IMR-90 (cell line): ENCODE measurements around the gene ZNF219. TPM values are rescaled to one million over a fixed set of nuclear protein-coding genes. Genes with fewer than 3 reads are reported as not detected.

ENCODE experiments used
- ATAC-seq: fragments of 200-7000 bp; cut with Tn5 transposase; 2 replicates; pipeline ENCODE4 v1.9.1; 2020; ENCODE audit warnings: low read depth, mild to moderate bottlenecking, moderate library complexity
- BruUV-seq: library from RNA; stranded (reverse); fragments of 400-500 nt; replicated peaks from 2 replicates; lab custom pipeline; 2021; lab: Mats Ljungman, UMichigan
- CTCF ChIA-PET: fragments of 300-600 bp; formaldehyde crosslinking; extraction: SDS; loops from one replicate; lab custom pipeline; 2021; ENCODE audit warnings: antibody characterized with exemption; lab: Yijun Ruan, JAX
- POLR2A ChIA-PET: fragments of 300-600 bp; sonication (Branson Sonifier 250); formaldehyde crosslinking; loops from one replicate; lab custom pipeline; 2022; ENCODE audit warnings: antibody characterized with exemption; ENCODE audit not compliant: unreplicated experiment; lab: Charles Lee
- DNase-seq: peaks from one replicate; pipeline ENCODE4 v3.0.0; 2013
- H2AFZ ChIP-seq: replicated peaks from 2 replicates; pipeline ENCODE3; 2013; ENCODE audit warnings: low read length, mild to moderate bottlenecking; ENCODE audit not compliant: poor library complexity
- H2AK5ac ChIP-seq: 2 replicates; pipeline ENCODE4 v1.6.1; 2013; ENCODE audit warnings: low read depth, low read length, inconsistent platforms
- H2AK9ac ChIP-seq: replicated peaks from 2 replicates; pipeline ENCODE3; 2013; ENCODE audit warnings: mild to moderate bottlenecking, low read depth, low read length, moderate library complexity; ENCODE audit not compliant: poor library complexity
- H2BK120ac ChIP-seq: 2 replicates; pipeline ENCODE4 v1.6.1; 2013; ENCODE audit warnings: low read depth, low read length, inconsistent platforms
- H2BK15ac ChIP-seq: 3 replicates; pipeline ENCODE4 v1.6.1; 2013; ENCODE audit warnings: low read depth, low read length, inconsistent platforms
- H2BK20ac ChIP-seq: 2 replicates; pipeline ENCODE4 v1.6.1; 2013; ENCODE audit warnings: low read depth, mild to moderate bottlenecking, inconsistent platforms, low read length, moderate library complexity
- H2BK5ac ChIP-seq: 2 replicates; pipeline ENCODE4 v1.6.1; 2013; ENCODE audit warnings: mild to moderate bottlenecking, low read depth, low read length, inconsistent platforms; ENCODE audit not compliant: poor library complexity, severe bottlenecking
- H3K14ac ChIP-seq: replicated peaks from 2 replicates; pipeline ENCODE4 v1.6.1; 2013; ENCODE audit warnings: low read depth, low read length, inconsistent platforms
- H3K18ac ChIP-seq: 2 replicates; pipeline ENCODE4 v1.6.1; 2013; ENCODE audit warnings: low read depth, low read length, control low read depth
- H3K23ac ChIP-seq: 2 replicates; pipeline ENCODE4 v1.6.1; 2013; ENCODE audit warnings: low read depth, low read length, inconsistent platforms
- H3K27ac ChIP-seq: 2 replicates; pipeline ENCODE4 v1.5.1; 2013; ENCODE audit warnings: mild to moderate bottlenecking, control low read depth, low read length; ENCODE audit not compliant: insufficient read depth
- H3K27me3 ChIP-seq: 2 replicates; pipeline ENCODE4 v1.6.1; 2013; ENCODE audit warnings: low read length; ENCODE audit not compliant: control insufficient read depth, insufficient read depth
- H3K36me3 ChIP-seq: 2 replicates; pipeline ENCODE4 v1.6.1; 2013; ENCODE audit warnings: low read length, mixed read lengths; ENCODE audit not compliant: control insufficient read depth, insufficient read depth
- H3K4ac ChIP-seq: 2 replicates; pipeline ENCODE4 v1.6.1; 2013; ENCODE audit warnings: low read depth, low read length, inconsistent platforms
- H3K4me1 ChIP-seq: 2 replicates; pipeline ENCODE4 v1.6.1; 2013; ENCODE audit warnings: low read length, mixed read lengths; ENCODE audit not compliant: control insufficient read depth, insufficient read depth
- H3K4me2 ChIP-seq: 2 replicates; pipeline ENCODE4 v1.6.1; 2013; ENCODE audit warnings: low read depth, mild to moderate bottlenecking, control low read depth, low read length, moderate library complexity
- H3K4me3 ChIP-seq: 2 replicates; pipeline ENCODE4 v1.5.1; 2013; ENCODE audit warnings: low read depth, mild to moderate bottlenecking, control low read depth, low read length, moderate library complexity; ENCODE audit not compliant: insufficient read depth
- H3K56ac ChIP-seq: 2 replicates; pipeline ENCODE4 v1.6.1; 2013; ENCODE audit warnings: low read length, inconsistent platforms; ENCODE audit not compliant: insufficient read depth; ENCODE audit errors: extremely low read depth
- H3K79me1 ChIP-seq, 2 experiments: 2 replicates each; pipeline ENCODE4 v1.6.1; 2013; ENCODE audit warnings: low read length in 2 of 2, inconsistent platforms in 1 of 2, low read depth in 1 of 2
- H3K9ac ChIP-seq: 2 replicates; pipeline ENCODE4 v1.6.1; 2013; ENCODE audit warnings: low read depth, low read length, control low read depth
- H3K9me1 ChIP-seq: 2 replicates; pipeline ENCODE4 v1.6.1; 2013; ENCODE audit warnings: low read length, inconsistent platforms; ENCODE audit not compliant: insufficient read depth
- H3K9me3 ChIP-seq: 2 replicates; pipeline ENCODE4 v1.6.1; 2013; ENCODE audit warnings: low read length; ENCODE audit not compliant: control insufficient read depth, insufficient read depth
- H4K20me1 ChIP-seq: 2 replicates; pipeline ENCODE4 v1.6.1; 2013; ENCODE audit warnings: low read length, inconsistent platforms; ENCODE audit not compliant: insufficient read depth
- H4K5ac ChIP-seq: 2 replicates; pipeline ENCODE4 v1.6.1; 2013; ENCODE audit warnings: mild to moderate bottlenecking, low read depth, low read length, control low read depth
- H4K8ac ChIP-seq, 2 experiments: 2 replicates each; pipeline ENCODE4 v1.6.1; 2013; ENCODE audit warnings: low read depth in 2 of 2, low read length in 2 of 2, control low read depth in 1 of 2, inconsistent platforms in 1 of 2
- H4K91ac ChIP-seq: 2 replicates; pipeline ENCODE4 v1.6.1; 2013; ENCODE audit warnings: low read depth, low read length, inconsistent platforms; ENCODE audit not compliant: insufficient read depth
- BHLHE40 ChIP-seq: fragments of 150-350 bp; IDR thresholded peaks from 2 replicates; pipeline ENCODE4 v1.6.1; 2016; ENCODE audit warnings: mild to moderate bottlenecking, low read depth, low read length
- CEBPB ChIP-seq: IDR thresholded peaks from 2 replicates; pipeline ENCODE4 v1.6.1; 2012; ENCODE audit warnings: low read depth, low read length, improper control_type of control experiment
- CHD1 ChIP-seq: IDR thresholded peaks from 2 replicates; pipeline ENCODE4 v1.6.1; 2012; ENCODE audit warnings: low read depth, low read length, improper control_type of control experiment
- CTCF ChIP-seq: conservative IDR thresholded peaks from 2 replicates; pipeline ENCODE4 v1.5.1; 2012; ENCODE audit warnings: mild to moderate bottlenecking, low read depth, low read length, improper control_type of control experiment
- ELK1 ChIP-seq: fragments of 150-350 bp; IDR thresholded peaks from 2 replicates; pipeline ENCODE4 v1.6.1; 2016; ENCODE audit warnings: low read depth, mild to moderate bottlenecking, low read length, moderate library complexity, borderline replicate concordance
- FOS ChIP-seq: fragments of 150-350 bp; IDR thresholded peaks from 2 replicates; pipeline ENCODE4 v1.6.1; 2016; ENCODE audit warnings: low read depth, low read length
- MAFK ChIP-seq: IDR thresholded peaks from 2 replicates; pipeline ENCODE4 v1.6.1; 2012; ENCODE audit warnings: low read depth, low read length, improper control_type of control experiment
- MAZ ChIP-seq: IDR thresholded peaks from 2 replicates; pipeline ENCODE4 v1.6.1; 2012; ENCODE audit warnings: low read depth, mild to moderate bottlenecking, low read length, improper control_type of control experiment, moderate library complexity, borderline replicate concordance
- MXI1 ChIP-seq: IDR thresholded peaks from 2 replicates; pipeline ENCODE4 v1.6.1; 2012; ENCODE audit warnings: low read depth, mild to moderate bottlenecking, low read length, moderate library complexity, borderline replicate concordance
- NFE2L2 ChIP-seq: fragments of 150-350 bp; IDR thresholded peaks from 2 replicates; pipeline ENCODE4 v1.6.1; 2016; ENCODE audit warnings: low read depth, mild to moderate bottlenecking, low read length
- POLR2A ChIP-seq: IDR thresholded peaks from 2 replicates; pipeline ENCODE4 v1.6.1; 2012; ENCODE audit warnings: mild to moderate bottlenecking, low read depth, low read length
- RAD21 ChIP-seq: IDR thresholded peaks from 2 replicates; pipeline ENCODE4 v1.6.1; 2012; ENCODE audit warnings: low read length, improper control_type of control experiment
- RCOR1 ChIP-seq: IDR thresholded peaks from 2 replicates; pipeline ENCODE4 v1.6.1; 2012; ENCODE audit warnings: mild to moderate bottlenecking, low read length, improper control_type of control experiment; ENCODE audit not compliant: insufficient replicate concordance
- RFX5 ChIP-seq: IDR thresholded peaks from 2 replicates; pipeline ENCODE4 v1.8.0; 2012; ENCODE audit warnings: low read depth, mild to moderate bottlenecking, low read length, moderate library complexity
- SMC3 ChIP-seq: fragments of 150-350 bp; IDR thresholded peaks from 2 replicates; pipeline ENCODE4 v1.6.1; 2016; ENCODE audit warnings: low read depth, mild to moderate bottlenecking, antibody characterized with exemption, low read length, moderate library complexity
- USF2 ChIP-seq: fragments of 150-350 bp; IDR thresholded peaks from 2 replicates; pipeline ENCODE4 v1.6.1; 2017; ENCODE audit warnings: mild to moderate bottlenecking, antibody characterized with exemption, low read length, low read depth
- WGBS, 2 experiments: methylation state at CpG; one replicate each; pipeline versions ENCODE4 v1.1.5 to v1.1.7; 2013; ENCODE audit warnings: missing lambda C conversion rate in 2 of 2; ENCODE audit not compliant: insufficient read length in 1 of 2; ENCODE audit errors: extremely low coverage in 2 of 2; 5-methylcytosine and 5-hydroxymethylcytosine counted together
- dilution Hi-C: fragments of 300-500 bp; cut with HindIII; formaldehyde crosslinking; loops from one replicate; pipeline ENCODE4 v1.14.3; 2018; ENCODE audit warnings: low sequenced_read_pairs; ENCODE audit not compliant: unreplicated experiment
- in situ Hi-C: fragments of 300-500 bp; cut with MboI; formaldehyde crosslinking; loops from 3 replicates; pipeline ENCODE4 v1.14.3; 2019; ENCODE audit warnings: low sequenced_read_pairs, inconsistent platforms, mixed read lengths
- intact Hi-C: fragments of 100-400 bp; cut with micrococcal nuclease; formaldehyde crosslinking; loops from 2 replicates; pipeline ENCODE4 v1.10.0; 2022
- polyA plus RNA-seq, 3 experiments: library from polyadenylated mRNA; depleted of rRNA; stranded (reverse); fragments of >200 nt; gene quantifications; 2 replicates each; pipeline ENCODE4 v1.2.3, GENCODE V29; 2012; ENCODE audit warnings: low replicate concordance in 1 of 3
- total RNA-seq: library from RNA; depleted of rRNA; stranded (reverse); fragments of >200 nt; gene quantifications from 2 replicates; pipeline ENCODE4 v1.2.3, GENCODE V29; 2012

ZNF219 gene
- total and polyA plus RNA-seq, 2 of the 4 experiments (the other 2 are of a cell fraction): 0.90 to 3.8 TPM

GRCh38 chr14:21078287-21078686 lies 20.2 kb downstream of the ZNF219 start:
- Histone ChIP-seq H3K9ac (no peak overlapping the region), H2BK5ac (no peak overlapping the region), H3K56ac (no peak overlapping the region), H4K8ac (no peak overlapping the region), H2AK9ac (no peak overlapping the region), H3K9me1 (no peaks in the 10 kb centered on the region; the same call in 1 of the 2 replicates), H2AK5ac (no peak overlapping the region), H3K27me3 (no peaks in the 10 kb centered on the region), H3K14ac (no peak overlapping the region), H4K91ac (no peak overlapping the region), H3K9me3 (no peaks in the 10 kb centered on the region), H3K4me2 (no peak overlapping the region), H3K79me1 (peaks cover 22 to 31% of the 10 kb centered on the region in 2 experiments), H2BK20ac (no peak overlapping the region), H2BK15ac (no peak overlapping the region), H3K4me1 (no peaks in the 10 kb centered on the region), H3K23ac (no peak overlapping the region), H3K27ac (no peak overlapping the region), H3K36me3 (peaks cover 92% of the 10 kb centered on the region), H4K20me1 (0 out of 2 replicates have a peak, but pooled peaks cover under 1% of the 10 kb centered on the region), H3K18ac (no peak overlapping the region), H3K4me3 (no peak overlapping the region), H2BK120ac (no peak overlapping the region), H3K4ac (no peak overlapping the region), H2AFZ (no peak overlapping the region), H4K5ac (no peak overlapping the region)
- dilution Hi-C loops (no loop called here), intact Hi-C loops (no loop called here), in situ Hi-C loops (loop anchor here (25.0 kb wide), 2 partner anchors 616 to 741 kb away; partner anchors contain the start of genes APEX1, CCNB1IP1, OSGEP and PARP2)
- WGBS, 2 experiments: no CpG with 5 or more reads among the region's 5 CpGs
- DNase-seq (no peak), ATAC-seq (no peak)
- BruUV-seq: no TSS peak
- ChIA-PET POLR2A (no interaction called here), CTCF (no interaction called here)
- TF ChIP-seq RAD21: no peak
- no peak for TF ChIP-seq BHLHE40
- no peak for TF ChIP-seq MAZ
- TF ChIP-seq MAFK: no peak
- TF ChIP-seq FOS: no peak
- TF ChIP-seq MXI1: no peak
- TF ChIP-seq RCOR1: no peak
- TF ChIP-seq CHD1: no peak
- no peak for TF ChIP-seq NFE2L2
- TF ChIP-seq CEBPB: no peak
- no peak for TF ChIP-seq USF2
- no peak for TF ChIP-seq ELK1
- no peak for TF ChIP-seq CTCF
- no peak for TF ChIP-seq RFX5
- no peak for TF ChIP-seq POLR2A
- no peak for TF ChIP-seq SMC3
